SK-N-SH treated with all-trans-retinoic acid at 6 μM for 48 hours (cell line): ENCODE data around the gene GAL3ST1.

ENCODE experiments used
- ATAC-seq: fragments of 200-7000 bp; cut with Tn5 transposase; 3 replicates; pipeline ENCODE4 v1.9.1; 2020; ENCODE audit warnings: mild to moderate bottlenecking, moderate library complexity
- BACH2 ChIP-seq: fragments of 250-450 bp; sonication (Bioruptor Pico); IDR thresholded peaks from 2 replicates; pipeline ENCODE4 v1.9.0; 2021; ENCODE audit warnings: mild to moderate bottlenecking, borderline replicate concordance
- CSDC2 ChIP-seq: fragments of 250-450 bp; sonication (Bioruptor Pico); IDR thresholded peaks from 2 replicates; pipeline ENCODE4 v1.5.0; 2020; ENCODE audit warnings: mild to moderate bottlenecking, moderate library complexity
- ESRRG ChIP-seq: fragments of 250-450 bp; sonication (Bioruptor Pico); IDR thresholded peaks from 2 replicates; pipeline ENCODE4 v1.6.1; 2021; ENCODE audit warnings: mild to moderate bottlenecking
- SNAI2 ChIP-seq: fragments of 250-450 bp; sonication (Bioruptor Pico); IDR thresholded peaks from 2 replicates; pipeline ENCODE4 v1.5.0; 2020; ENCODE audit warnings: mild to moderate bottlenecking, moderate library complexity
- TCF4 ChIP-seq: fragments of 250-450 bp; sonication (Bioruptor Pico); IDR thresholded peaks from 2 replicates; pipeline ENCODE4 v1.8.0; 2021; ENCODE audit warnings: mild to moderate bottlenecking, moderate library complexity, borderline replicate concordance
- ZC3H10 ChIP-seq: fragments of 250-450 bp; sonication (Bioruptor Pico); IDR thresholded peaks from 2 replicates; pipeline ENCODE4 v1.5.1; 2021; ENCODE audit warnings: mild to moderate bottlenecking, moderate library complexity
- ZNF70 ChIP-seq: fragments of 450-650 bp; formaldehyde crosslinking; IDR thresholded peaks from 2 replicates; pipeline ENCODE4 v1.5.0; 2020; ENCODE audit warnings: mild to moderate bottlenecking, moderate library complexity
- ZNF8 ChIP-seq: fragments of 450-650 bp; formaldehyde crosslinking; IDR thresholded peaks from 2 replicates; pipeline ENCODE4 v1.5.0; 2020; ENCODE audit warnings: mild to moderate bottlenecking, moderate library complexity
- TF ChIP-seq, protein P1 (sequence below): fragments of 250-450 bp; sonication (Bioruptor Pico); IDR thresholded peaks from 2 replicates; pipeline ENCODE4 v1.5.1; 2021; ENCODE audit warnings: mild to moderate bottlenecking, moderate library complexity
- TF ChIP-seq, protein P2 (sequence below): fragments of 250-450 bp; sonication (Bioruptor Pico); IDR thresholded peaks from 2 replicates; pipeline ENCODE4 v1.5.1; 2020; ENCODE audit warnings: low read depth, mild to moderate bottlenecking, moderate library complexity

GAL3ST1 gene

DNA sequence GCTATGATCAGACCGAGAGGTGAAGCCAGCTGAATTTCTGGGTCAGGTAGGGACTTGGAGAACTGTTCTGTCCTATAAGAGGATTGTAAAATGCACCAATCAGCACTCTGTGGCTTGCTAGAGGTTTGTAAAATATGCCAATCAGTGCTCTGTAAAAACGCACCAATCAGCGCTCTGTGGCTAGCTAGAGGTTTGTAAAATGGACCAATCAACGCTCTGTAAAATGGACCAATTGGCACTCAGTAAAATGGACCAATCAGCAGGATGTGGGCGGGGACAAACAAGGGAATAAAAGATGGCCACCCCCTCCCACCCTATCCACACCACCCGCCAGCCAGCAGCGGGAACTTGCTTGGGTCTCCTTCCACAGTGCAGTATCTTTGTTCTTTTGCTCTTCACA lies 62.6 kb downstream of the GAL3ST1 start:
- ATAC-seq: no peak

DNA sequence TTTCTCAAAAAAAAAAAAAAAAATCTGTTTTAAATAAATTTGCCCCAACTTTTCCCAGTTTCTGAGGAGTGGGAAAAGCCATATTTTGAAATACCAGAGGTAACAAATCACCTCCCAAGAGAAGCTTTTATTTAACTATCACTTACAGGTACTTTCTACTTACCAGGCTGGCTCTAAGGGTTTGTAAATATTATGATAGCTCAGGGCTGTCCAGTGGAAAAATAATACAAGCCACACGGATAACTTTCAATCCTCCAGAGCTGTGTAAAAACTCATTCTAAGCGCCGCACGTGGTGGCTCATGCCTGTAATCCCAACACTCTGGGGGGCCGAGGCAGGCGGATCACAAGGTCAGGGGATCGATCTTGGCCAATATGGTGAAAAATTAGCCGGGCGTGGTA lies 63.4 kb downstream of the GAL3ST1 start:
- TF ChIP-seq ZC3H10 (CRISPR knock-in tag): no peak
- ATAC-seq: no peak

More for the DNA sequence above, 62.6 kb downstream of the GAL3ST1 start:
- no peak for TF ChIP-seq ESRRG (CRISPR knock-in tag)
- TF ChIP-seq BACH2: no peak
- TF ChIP-seq, all 23 proteins: peak for 0

DNA sequence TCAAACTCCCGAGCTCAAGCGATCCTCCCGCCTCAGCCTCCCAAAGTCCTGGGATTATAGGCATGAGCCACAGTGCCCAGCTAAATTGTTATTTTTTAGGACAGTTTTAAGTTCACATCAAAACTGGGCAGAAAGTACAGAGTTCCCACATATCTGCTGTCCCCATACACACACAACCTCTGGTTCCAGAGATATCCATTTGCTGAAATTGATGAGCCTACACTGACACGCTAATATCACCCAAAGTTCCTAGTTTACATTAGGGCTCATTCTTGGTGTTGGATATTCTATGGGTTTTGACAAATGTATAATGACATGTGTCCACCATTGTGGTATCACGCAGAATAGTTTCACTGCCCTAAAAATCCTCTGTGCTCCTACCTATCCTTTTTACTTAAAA lies 66.2 kb downstream of the GAL3ST1 start:
- no peak for ATAC-seq
- TF ChIP-seq ZNF70 (CRISPR knock-in tag) (no peak), ZNF8 (no peak), SNAI2 (CRISPR knock-in tag) (no peak), TCF4 (no peak), ZC3H10 (CRISPR knock-in tag) (no peak)
- TF ChIP-seq, protein P1, sequence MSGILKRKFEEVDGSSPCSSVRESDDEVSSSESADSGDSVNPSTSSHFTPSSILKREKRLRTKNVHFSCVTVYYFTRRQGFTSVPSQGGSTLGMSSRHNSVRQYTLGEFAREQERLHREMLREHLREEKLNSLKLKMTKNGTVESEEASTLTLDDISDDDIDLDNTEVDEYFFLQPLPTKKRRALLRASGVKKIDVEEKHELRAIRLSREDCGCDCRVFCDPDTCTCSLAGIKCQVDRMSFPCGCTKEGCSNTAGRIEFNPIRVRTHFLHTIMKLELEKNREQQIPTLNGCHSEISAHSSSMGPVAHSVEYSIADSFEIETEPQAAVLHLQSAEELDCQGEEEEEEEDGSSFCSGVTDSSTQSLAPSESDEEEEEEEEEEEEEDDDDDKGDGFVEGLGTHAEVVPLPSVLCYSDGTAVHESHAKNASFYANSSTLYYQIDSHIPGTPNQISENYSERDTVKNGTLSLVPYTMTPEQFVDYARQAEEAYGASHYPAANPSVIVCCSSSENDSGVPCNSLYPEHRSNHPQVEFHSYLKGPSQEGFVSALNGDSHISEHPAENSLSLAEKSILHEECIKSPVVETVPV: no peak
- TF ChIP-seq, protein P2, sequence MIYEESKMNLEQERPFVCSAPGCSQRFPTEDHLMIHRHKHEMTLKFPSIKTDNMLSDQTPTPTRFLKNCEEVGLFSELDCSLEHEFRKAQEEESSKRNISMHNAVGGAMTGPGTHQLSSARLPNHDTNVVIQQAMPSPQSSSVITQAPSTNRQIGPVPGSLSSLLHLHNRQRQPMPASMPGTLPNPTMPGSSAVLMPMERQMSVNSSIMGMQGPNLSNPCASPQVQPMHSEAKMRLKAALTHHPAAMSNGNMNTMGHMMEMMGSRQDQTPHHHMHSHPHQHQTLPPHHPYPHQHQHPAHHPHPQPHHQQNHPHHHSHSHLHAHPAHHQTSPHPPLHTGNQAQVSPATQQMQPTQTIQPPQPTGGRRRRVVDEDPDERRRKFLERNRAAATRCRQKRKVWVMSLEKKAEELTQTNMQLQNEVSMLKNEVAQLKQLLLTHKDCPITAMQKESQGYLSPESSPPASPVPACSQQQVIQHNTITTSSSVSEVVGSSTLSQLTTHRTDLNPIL: no peak

DNA sequence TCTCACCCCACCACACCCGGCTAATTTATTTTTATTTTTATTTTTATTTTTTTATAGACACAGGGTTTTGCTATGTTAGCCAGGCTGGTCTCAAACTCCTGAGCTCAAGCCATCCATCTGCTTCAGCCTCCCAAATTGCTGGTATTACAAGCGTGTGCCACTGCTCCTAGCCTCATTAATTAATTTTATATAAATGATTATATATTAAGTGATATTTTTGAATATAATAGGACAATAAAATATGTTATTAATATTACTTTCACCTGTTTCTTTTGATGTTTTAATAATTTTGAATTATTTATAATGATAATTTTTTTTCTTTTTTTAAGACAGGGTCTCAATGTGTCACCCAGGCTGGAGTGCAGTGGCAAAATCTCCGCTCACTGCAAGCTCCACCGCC lies 66.8 kb downstream of the GAL3ST1 start:
- no peak for ATAC-seq

DNA sequence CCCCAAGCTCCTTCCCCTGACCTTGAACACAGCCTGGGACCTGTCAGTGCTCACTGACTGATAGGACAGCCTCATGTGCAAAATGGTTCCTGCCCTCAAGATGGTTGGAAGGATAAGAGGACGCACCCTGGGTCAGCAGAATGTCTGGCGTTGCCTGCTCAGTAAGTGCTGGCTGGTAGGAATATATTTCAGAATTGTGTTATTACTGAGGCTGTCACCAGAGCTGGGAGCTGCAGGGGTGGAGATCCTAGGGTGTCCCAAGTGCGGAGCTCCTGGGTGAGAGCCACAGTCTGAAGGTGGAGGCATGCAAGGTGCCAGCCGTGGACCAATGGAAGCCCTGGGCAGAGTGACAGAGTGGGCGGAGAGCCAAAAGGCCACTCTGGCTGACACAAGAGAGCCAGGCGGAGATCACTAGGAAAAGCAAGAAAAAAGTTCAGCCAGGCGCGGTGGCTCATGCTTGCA lies 67.9 kb downstream of the GAL3ST1 start:
- no peak; the same call in 2 of the 3 replicates for ATAC-seq

More for the DNA sequence above, 66.8 kb downstream of the GAL3ST1 start:
- TF ChIP-seq, protein P2: no peak
- no peak for TF ChIP-seq ZNF8
- TF ChIP-seq ZC3H10 (CRISPR knock-in tag): no peak

More for the DNA sequence above, 67.9 kb downstream of the GAL3ST1 start:
- TF ChIP-seq CSDC2 (CRISPR knock-in tag): no peak
